OCI-LY1 (cell line): ENCODE measurements around the gene TTLL5.
A peak's percentile ranks its signal among the peaks of the same experiment; 100 is the strongest.

ENCODE experiments used
- H2AFZ ChIP-seq: fragments of 200-600 bp; sonication (generic), shearing (Covaris generic); 2 replicates; pipeline ENCODE4 v1.6.0; 2014; ENCODE audit warnings: antibody characterized with exemption, mild to moderate bottlenecking, low read length
- H3F3A ChIP-seq: fragments of 200-600 bp; sonication (generic), shearing (Covaris generic); 2 replicates; pipeline ENCODE4 v1.6.0; 2014; ENCODE audit warnings: mild to moderate bottlenecking, antibody characterized with exemption, low read length, moderate library complexity; ENCODE audit not compliant: insufficient read depth
- H3K27ac ChIP-seq: fragments of 200-600 bp; sonication (generic); 2 replicates; pipeline ENCODE4 v1.5.1; 2014; ENCODE audit warnings: low read length, mixed run types, mild to moderate bottlenecking, low read depth; ENCODE audit not compliant: poor library complexity, severe bottlenecking
- H3K27me3 ChIP-seq: fragments of 200-600 bp; sonication (generic); 2 replicates; pipeline ENCODE4 v1.6.0; 2014; ENCODE audit warnings: antibody characterized with exemption, mild to moderate bottlenecking, low read length, moderate library complexity; ENCODE audit not compliant: insufficient read depth
- H3K36me3 ChIP-seq: fragments of 200-600 bp; sonication (generic); 2 replicates; pipeline ENCODE4 v1.6.1; 2014; ENCODE audit warnings: mild to moderate bottlenecking, antibody characterized with exemption, low read length, moderate library complexity, mixed read lengths; ENCODE audit not compliant: insufficient read depth
- H3K4me1 ChIP-seq: fragments of 200-600 bp; sonication (generic); 2 replicates; pipeline ENCODE4 v1.5.1; 2014; ENCODE audit warnings: mild to moderate bottlenecking, low read length, moderate library complexity; ENCODE audit not compliant: insufficient read depth, severe bottlenecking
- H3K4me2 ChIP-seq: fragments of 200-600 bp; sonication (generic), shearing (Covaris generic); 2 replicates; pipeline ENCODE4 v1.6.1; 2014; ENCODE audit warnings: low read length
- H3K4me3 ChIP-seq: fragments of 200-600 bp; sonication (generic); 2 replicates; pipeline ENCODE4 v1.5.1; 2014; ENCODE audit warnings: low read length, low read depth, mild to moderate bottlenecking, mixed read lengths; ENCODE audit not compliant: poor library complexity, severe bottlenecking
- H3K79me2 ChIP-seq: fragments of 200-600 bp; shearing (Covaris generic); 2 replicates; pipeline ENCODE4 v1.6.1; 2016; ENCODE audit warnings: mixed run types, low read length, mixed read lengths; ENCODE audit not compliant: insufficient read depth
- H3K9ac ChIP-seq: fragments of 200-600 bp; sonication (generic), shearing (Covaris generic); 2 replicates; pipeline ENCODE4 v1.6.1; 2014; ENCODE audit warnings: mild to moderate bottlenecking, low read length, mixed read lengths
- H3K9me2 ChIP-seq: fragments of 200-600 bp; sonication (generic), shearing (Covaris generic); 2 replicates; pipeline ENCODE4 v1.6.1; 2014; ENCODE audit warnings: low read depth, mild to moderate bottlenecking, low read length, mixed read lengths
- H3K9me3 ChIP-seq: fragments of 200-600 bp; shearing (Covaris generic); 2 replicates; pipeline ENCODE4 v1.6.1; 2014; ENCODE audit warnings: low read length, mixed read lengths
- H4K20me1 ChIP-seq: fragments of 200-600 bp; sonication (generic), shearing (Covaris generic); 2 replicates; pipeline ENCODE4 v1.6.0; 2016; ENCODE audit warnings: mild to moderate bottlenecking, low read length; ENCODE audit not compliant: insufficient read depth
- CTCF ChIP-seq: fragments of 200-600 bp; sonication (generic), shearing (Covaris generic); IDR thresholded peaks from 2 replicates; pipeline ENCODE4 v1.5.1; 2017; ENCODE audit warnings: mild to moderate bottlenecking, antibody characterized with exemption, low read length, moderate library complexity, mixed read lengths
- EZH2 ChIP-seq: fragments of 200-600 bp; sonication (generic), shearing (Covaris generic); IDR thresholded peaks from 2 replicates; pipeline ENCODE4 v1.8.0; 2017; ENCODE audit warnings: borderline replicate concordance, mixed run types, mild to moderate bottlenecking, antibody characterized with exemption, low read length, moderate library complexity, mixed read lengths

TTLL5 gene

GRCh38 chr14:75982266-75983018 lies 321.4 kb downstream of the TTLL5 start:
- Histone ChIP-seq H3F3A (no peaks in the 10 kb centered on the region), H2AFZ (peak overlapping the region; percentile 20; the same call in 1 of the 2 replicates), H3K4me1 (peaks cover 48% of the 10 kb centered on the region), H4K20me1 (no peaks in the 10 kb centered on the region), H3K4me2 (peak overlapping the region; percentile 77), H3K9me2 (no peaks in the 10 kb centered on the region), H3K9me3 (no peaks in the 10 kb centered on the region), H3K27me3 (no peaks in the 10 kb centered on the region), H3K36me3 (no peaks in the 10 kb centered on the region), H3K79me2 (no peaks in the 10 kb centered on the region), H3K9ac (peak overlapping the region; percentile 73), H3K4me3 (peak overlapping the region; percentile 73), H3K27ac (no peak overlapping the region)
- TF ChIP-seq EZH2, result no peak
- TF ChIP-seq CTCF, result peak; percentile 52

GRCh38 chr14:75983019-75983358 lies 321.9 kb downstream of the TTLL5 start:
- Histone ChIP-seq H3K9ac (no peak overlapping the region; the same call in 1 of the 2 replicates), H3K4me2 (peak overlapping the region; percentile 77), H3F3A (no peaks in the 10 kb centered on the region), H3K27ac (no peak overlapping the region), H3K4me1 (peaks cover 47% of the 10 kb centered on the region), H3K4me3 (peak overlapping the region; percentile 73), H3K79me2 (no peaks in the 10 kb centered on the region), H3K27me3 (no peaks in the 10 kb centered on the region), H2AFZ (no peak overlapping the region), H3K36me3 (no peaks in the 10 kb centered on the region), H3K9me3 (no peaks in the 10 kb centered on the region), H3K9me2 (no peaks in the 10 kb centered on the region), H4K20me1 (no peaks in the 10 kb centered on the region)
- no peak for TF ChIP-seq CTCF
- TF ChIP-seq EZH2, result no peak

DNA sequence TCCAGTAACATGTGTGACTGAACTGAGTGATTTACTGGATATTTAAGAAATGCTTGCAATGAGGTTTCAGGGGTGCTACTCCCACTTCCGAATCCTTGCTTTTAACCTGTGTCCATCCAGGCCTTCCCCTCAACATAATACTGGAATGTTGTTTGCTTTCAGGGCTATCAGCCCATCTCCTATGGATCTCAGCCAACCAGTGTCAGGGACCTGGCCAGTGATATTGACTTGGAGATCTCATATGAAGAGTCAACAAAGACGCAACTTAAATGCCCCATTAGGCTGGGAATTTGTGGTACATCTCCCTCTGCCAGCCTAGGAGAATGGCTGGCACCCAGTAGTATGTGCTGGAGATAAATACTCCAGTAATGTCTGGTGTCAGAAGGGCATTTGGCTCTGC lies 323.6 kb downstream of the TTLL5 start:
- Histone ChIP-seq H3F3A (no peaks in the 10 kb centered on the region), H3K4me3 (no peak overlapping the region), H4K20me1 (no peaks in the 10 kb centered on the region), H2AFZ (no peak overlapping the region), H3K4me2 (no peak overlapping the region), H3K79me2 (no peaks in the 10 kb centered on the region), H3K36me3 (no peaks in the 10 kb centered on the region), H3K4me1 (peaks cover 33% of the 10 kb centered on the region), H3K9me3 (no peaks in the 10 kb centered on the region), H3K9ac (no peak overlapping the region), H3K9me2 (no peaks in the 10 kb centered on the region), H3K27ac (no peak overlapping the region), H3K27me3 (no peaks in the 10 kb centered on the region)
- no peak for TF ChIP-seq EZH2
- no peak for TF ChIP-seq CTCF
